PC-9 (cell line): Measurements from ENCODE around the gene ID2.

Experiments used
- EZH2 ChIP-seq: fragments of 200-600 bp; sonication (generic); IDR thresholded peaks from 2 replicates; pipeline ENCODE4 v1.8.0; 2017; ENCODE audit warnings: antibody characterized with exemption, low read depth
- TF ChIP-seq, protein P1 (sequence below): fragments of 200-600 bp; sonication (generic); conservative IDR thresholded peaks from 2 replicates; pipeline ENCODE4 v1.6.1; 2017; ENCODE audit warnings: mixed run types, antibody characterized with exemption, mild to moderate bottlenecking, moderate library complexity

DNA sequence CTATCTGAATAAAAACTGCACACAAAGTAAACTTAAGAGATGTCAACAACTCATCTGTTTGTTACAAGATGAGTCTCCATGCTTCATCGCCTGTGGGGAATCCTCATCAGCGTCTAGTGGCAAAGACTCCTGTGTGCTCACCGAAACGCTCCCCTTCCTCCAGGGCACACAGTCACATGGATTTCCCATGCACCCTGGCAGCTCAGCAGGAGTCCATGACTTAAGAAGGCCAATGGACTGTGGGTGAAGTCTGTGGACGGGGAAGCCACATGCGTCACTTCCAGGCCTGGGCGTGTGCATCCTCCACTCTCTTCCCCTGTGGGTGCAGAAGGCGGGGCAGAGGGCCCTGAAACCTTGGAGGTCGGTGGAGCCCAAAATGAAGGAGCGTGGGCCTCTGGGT lies 41.1 kb downstream of the ID2 start:
- TF ChIP-seq, protein P1, sequence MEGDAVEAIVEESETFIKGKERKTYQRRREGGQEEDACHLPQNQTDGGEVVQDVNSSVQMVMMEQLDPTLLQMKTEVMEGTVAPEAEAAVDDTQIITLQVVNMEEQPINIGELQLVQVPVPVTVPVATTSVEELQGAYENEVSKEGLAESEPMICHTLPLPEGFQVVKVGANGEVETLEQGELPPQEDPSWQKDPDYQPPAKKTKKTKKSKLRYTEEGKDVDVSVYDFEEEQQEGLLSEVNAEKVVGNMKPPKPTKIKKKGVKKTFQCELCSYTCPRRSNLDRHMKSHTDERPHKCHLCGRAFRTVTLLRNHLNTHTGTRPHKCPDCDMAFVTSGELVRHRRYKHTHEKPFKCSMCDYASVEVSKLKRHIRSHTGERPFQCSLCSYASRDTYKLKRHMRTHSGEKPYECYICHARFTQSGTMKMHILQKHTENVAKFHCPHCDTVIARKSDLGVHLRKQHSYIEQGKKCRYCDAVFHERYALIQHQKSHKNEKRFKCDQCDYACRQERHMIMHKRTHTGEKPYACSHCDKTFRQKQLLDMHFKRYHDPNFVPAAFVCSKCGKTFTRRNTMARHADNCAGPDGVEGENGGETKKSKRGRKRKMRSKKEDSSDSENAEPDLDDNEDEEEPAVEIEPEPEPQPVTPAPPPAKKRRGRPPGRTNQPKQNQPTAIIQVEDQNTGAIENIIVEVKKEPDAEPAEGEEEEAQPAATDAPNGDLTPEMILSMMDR = no peak
- TF ChIP-seq EZH2 = no peak
